ENCODE measurements around the gene PEAK3. TPM values are rescaled to one million over a fixed set of nuclear protein-coding genes. Genes with fewer than 3 reads are reported as not detected.
A peak's percentile ranks its signal among the peaks of the same experiment; 100 is the strongest.

Gene PEAK3
- total and polyA plus RNA-seq, 9 of the 15 experiments (the other 6 are each of a cell fraction or from before 2014, with no cell fraction given) = 0.07 to 0.40 TPM; not detected in 7

- Histone ChIP-seq H3K9me1 (ENCODE audit: control insufficient read depth, insufficient read depth, low read length) (no peaks in the 10 kb centered on the region), H3K27me3 (ENCODE audit: control insufficient read depth in 2 of 2, insufficient read depth in 2 of 2, low read length in 2 of 2) (no peaks in the 10 kb centered on the region), H3K4me2 (ENCODE audit: insufficient read depth, low read length) (0 out of 2 replicates have a peak overlapping the region, but pooled peaks have one; percentile 30), H2AFZ (ENCODE audit: low read depth, low read length) (peak overlapping the region; percentile 47; the same call in 1 of the 2 replicates), H3K36me3 (ENCODE audit: control insufficient read depth, insufficient read depth, low read length) (no peaks in the 10 kb centered on the region; the same call in 2 of the 3 replicates), H3K27ac (ENCODE audit: extremely low read depth, low read depth, low read length) (no peak overlapping the region), H3K79me2 (ENCODE audit: control insufficient read depth, insufficient read depth, low read length) (no peaks in the 10 kb centered on the region), H3K9me3 (replicated peaks; ENCODE audit: control insufficient read depth, insufficient read depth, low read depth, low read length) (peaks cover 12% of the 10 kb centered on the region), H3K9ac (ENCODE audit: insufficient read depth in 1 of 2, low read depth in 2 of 2, low read length in 2 of 2) (0 out of 4 replicates have a peak overlapping the region, but pooled peaks of 1 of the 2 experiments have one; percentile 11), H3K4me3 (no peak overlapping the region), H3K4me1 (replicated peaks in 1 of 2; ENCODE audit: control insufficient read depth in 2 of 2, insufficient read depth in 2 of 2, low read length in 2 of 2) (peaks cover 3 to 33% of the 10 kb centered on the region in 2 experiments; a peak in 3 of 5 replicates), H4K20me1 (replicated peaks; ENCODE audit: control insufficient read depth, insufficient read depth, low read length) (no peaks in the 10 kb centered on the region)
- ChIA-PET CTCF (ENCODE audit: low intra/inter-chr PET ratio) (no interaction called here), POLR2A (interaction anchor here (0.6 to 4.2 kb wide), 4 partner anchors 12 to 1784 kb away, joined by 3 to 13 read pairs (median 4); partner anchors contain the start of genes CDC34, LSM7 and SPPL2B)
- FAIRE-seq = peak; percentile 75
- WGBS (ENCODE audit: insufficient coverage, low coverage, missing lambda C conversion rate) = 34% methylated on average over 21 of the region's 22 CpGs
- in situ Hi-C loops (cut with MboI) (loop anchor here (5.0 to 10.0 kb wide), 2 partner anchors 81 to 159 kb away; partner anchors contain the start of genes PLEKHJ1 and SF3A2), intact Hi-C loops (cut with micrococcal nuclease) (loop anchor here (1.0 to 5.0 kb wide), 3 partner anchors 39 to 159 kb away; partner anchors contain the start of genes PLEKHJ1 and SF3A2)
- ATAC-seq = peak; percentile 89
- DNase-seq (ENCODE audit: extremely low read depth in 1 of 4, low spot score in 3 of 4) = peak in 3 of 4 experiments; percentile 43 to 69 (median 66)
- no TSS peak for BruUV-seq (replicated peaks)
- no peak for TF ChIP-seq ZNF780A (CRISPR knock-in tag; IDR thresholded peaks at IDR 0.05)
- TF ChIP-seq USF2 (CRISPR knock-in tag; IDR thresholded peaks at IDR 0.05) = no peak
- no peak for TF ChIP-seq HLTF (IDR thresholded peaks at IDR 0.05)
- no peak for TF ChIP-seq PKNOX1 (IDR thresholded peaks at IDR 0.05)
- peak; percentile 14; the same call in 1 of the 2 replicates for TF ChIP-seq MYC (IDR thresholded peaks at IDR 0.05; ENCODE audit: low read depth, low read length)
- no peak for TF ChIP-seq MYC (CRISPR knock-in tag; IDR thresholded peaks at IDR 0.05; ENCODE audit: borderline replicate concordance, low read depth)
- no peak for TF ChIP-seq KLF16 (IDR thresholded peaks at IDR 0.05)
- no peak for TF ChIP-seq SLC30A9 (CRISPR knock-in tag; IDR thresholded peaks at IDR 0.05)
- no peak for TF ChIP-seq ZNF644 (tag; IDR thresholded peaks at IDR 0.05; ENCODE audit: low read depth)
- TF ChIP-seq NCOA4 (IDR thresholded peaks at IDR 0.05; ENCODE audit: partially characterized antibody) = no peak
- no peak for TF ChIP-seq NCOA6 (IDR thresholded peaks at IDR 0.05)
- no peak for TF ChIP-seq ZNF75A (CRISPR knock-in tag; IDR thresholded peaks at IDR 0.05)
- peak; percentile 57 to 79 (median 76) for TF ChIP-seq CTCF (IDR thresholded peaks at IDR 0.05 in 2 of 3, conservative IDR thresholded peaks at IDR 0.05 in 1 of 3; ENCODE audit: insufficient read depth in 2 of 3, low read depth in 1 of 3, low read length in 3 of 3)
- TF ChIP-seq ZBTB5 (IDR thresholded peaks at IDR 0.05) = no peak
- no peak for TF ChIP-seq POLR3G (IDR thresholded peaks at IDR 0.05; ENCODE audit: extremely low read depth, insufficient read length, insufficient replicate concordance)
- TF ChIP-seq CBX8 (IDR thresholded peaks at IDR 0.05; ENCODE audit: borderline replicate concordance, extremely low read depth, low read depth, low read length, poor library complexity, severe bottlenecking) = no peak
- no peak for TF ChIP-seq EGR1 (conservative IDR thresholded peaks at IDR 0.05)
Observed at GRCh38 chr19:2315818-2316353, 33.9 kb upstream of the PEAK3 start.
